Glutamatergic neuron (in vitro differentiated cells): ENCODE measurements around the gene RSPO1. TPM values are rescaled to one million over a fixed set of nuclear protein-coding genes. Genes with fewer than 3 reads are reported as not detected.
"Not testable (repeated sequence)": the region's sequence is repeated elsewhere in the genome, so short reads cannot be mapped to it uniquely, and the experiment has no call there.

Experiments
- DNase-seq: peaks from one replicate; pipeline ENCODE4 v3.0.0; 2022
- H3K27ac Mint-ChIP-seq: one replicate; pipeline ENCODE4 v1.8.0; 2020; ENCODE audit warnings: mild to moderate bottlenecking, mixed read lengths, inconsistent platforms; ENCODE audit not compliant: unreplicated experiment
- H3K27me3 Mint-ChIP-seq: one replicate; pipeline ENCODE4 v1.8.0; 2020; ENCODE audit warnings: mild to moderate bottlenecking, moderate library complexity, mixed read lengths, inconsistent platforms; ENCODE audit not compliant: unreplicated experiment
- H3K36me3 Mint-ChIP-seq: one replicate; pipeline ENCODE4 v1.8.0; 2020; ENCODE audit warnings: mild to moderate bottlenecking, mixed read lengths, inconsistent platforms; ENCODE audit not compliant: unreplicated experiment
- H3K4me1 Mint-ChIP-seq: one replicate; pipeline ENCODE4 v1.8.0; 2020; ENCODE audit warnings: mild to moderate bottlenecking, low read depth, mixed read lengths, inconsistent platforms; ENCODE audit not compliant: unreplicated experiment
- H3K4me3 Mint-ChIP-seq: one replicate; pipeline ENCODE4 v1.8.0; 2020; ENCODE audit warnings: mild to moderate bottlenecking, mixed read lengths, inconsistent platforms; ENCODE audit not compliant: unreplicated experiment
- H3K9me3 Mint-ChIP-seq: one replicate; pipeline ENCODE4 v1.8.0; 2020; ENCODE audit warnings: mild to moderate bottlenecking, moderate library complexity, mixed read lengths, inconsistent platforms; ENCODE audit not compliant: unreplicated experiment
- total RNA-seq: library from RNA; stranded (reverse); fragmentation: NEBNext Ultra II Directional; extraction: Animal tissue kit (Norgen Biotek cat#: 25700); gene quantifications from one replicate; pipeline ENCODE4 v1.2.1, GENCODE V29; 2021; ENCODE audit not compliant: unreplicated experiment
- TF ChIP-seq, protein P1 (sequence below): fragments of 200-600 bp; sonication (generic); IDR thresholded peaks from one replicate; pipeline ENCODE4 v1.5.0; 2021; ENCODE audit not compliant: partially characterized antibody, unreplicated experiment

RSPO1 gene
- total RNA-seq, 1 donor from 2014 or later, result not detected

DNA sequence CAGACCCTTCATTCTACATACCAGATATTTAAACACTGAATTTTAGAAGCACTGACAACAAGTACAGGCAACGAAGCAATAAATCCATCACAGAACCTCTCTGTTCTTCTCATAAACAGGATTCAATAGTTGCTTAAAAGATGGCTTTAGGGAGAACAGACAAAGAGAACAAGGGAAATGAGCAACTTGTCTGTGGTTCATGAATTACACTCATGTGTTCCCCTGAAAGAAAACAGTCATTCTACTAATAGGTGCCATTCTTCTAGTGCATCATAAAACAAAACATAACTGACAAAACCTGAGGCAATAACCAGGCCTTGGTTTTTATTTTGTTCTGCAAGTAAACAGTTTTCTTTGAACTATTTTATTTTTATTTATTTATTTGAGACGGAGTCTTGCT, 45.8 kb downstream of the RSPO1 start:
- TF ChIP-seq, protein P1, sequence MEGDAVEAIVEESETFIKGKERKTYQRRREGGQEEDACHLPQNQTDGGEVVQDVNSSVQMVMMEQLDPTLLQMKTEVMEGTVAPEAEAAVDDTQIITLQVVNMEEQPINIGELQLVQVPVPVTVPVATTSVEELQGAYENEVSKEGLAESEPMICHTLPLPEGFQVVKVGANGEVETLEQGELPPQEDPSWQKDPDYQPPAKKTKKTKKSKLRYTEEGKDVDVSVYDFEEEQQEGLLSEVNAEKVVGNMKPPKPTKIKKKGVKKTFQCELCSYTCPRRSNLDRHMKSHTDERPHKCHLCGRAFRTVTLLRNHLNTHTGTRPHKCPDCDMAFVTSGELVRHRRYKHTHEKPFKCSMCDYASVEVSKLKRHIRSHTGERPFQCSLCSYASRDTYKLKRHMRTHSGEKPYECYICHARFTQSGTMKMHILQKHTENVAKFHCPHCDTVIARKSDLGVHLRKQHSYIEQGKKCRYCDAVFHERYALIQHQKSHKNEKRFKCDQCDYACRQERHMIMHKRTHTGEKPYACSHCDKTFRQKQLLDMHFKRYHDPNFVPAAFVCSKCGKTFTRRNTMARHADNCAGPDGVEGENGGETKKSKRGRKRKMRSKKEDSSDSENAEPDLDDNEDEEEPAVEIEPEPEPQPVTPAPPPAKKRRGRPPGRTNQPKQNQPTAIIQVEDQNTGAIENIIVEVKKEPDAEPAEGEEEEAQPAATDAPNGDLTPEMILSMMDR, result no peak
- Mint-ChIP-seq H3K36me3 (no peaks in the 10 kb centered on the region), H3K27me3 (no peaks in the 10 kb centered on the region), H3K4me1 (no peaks in the 10 kb centered on the region), H3K27ac (no peak overlapping the region), H3K9me3 (peaks cover 2% of the 10 kb centered on the region), H3K4me3 (no peak overlapping the region)
- DNase-seq, result no peak

- H3K4me1 Mint-ChIP-seq, DNase-seq, H3K4me3 Mint-ChIP-seq, H3K36me3 Mint-ChIP-seq, H3K27me3 Mint-ChIP-seq, H3K27ac Mint-ChIP-seq, H3K9me3 Mint-ChIP-seq: not testable (repeated sequence)
These were observed 50.1 kb downstream of the RSPO1 start for GRCh38 chr1:37584544-37584943.

- TF ChIP-seq, protein P1, result no peak
- Mint-ChIP-seq H3K4me3 (no peak overlapping the region), H3K36me3 (no peaks in the 10 kb centered on the region), H3K27ac (no peak overlapping the region), H3K27me3 (no peaks in the 10 kb centered on the region), H3K9me3 (no peaks in the 10 kb centered on the region), H3K4me1 (no peaks in the 10 kb centered on the region)
- DNase-seq, result no peak
These were observed 59.0 kb downstream of the RSPO1 start for GRCh38 chr1:37575692-37576091.

- TF ChIP-seq, protein P1, result no peak
- DNase-seq, result no peak
- no peaks in the 10 kb centered on the region for H3K9me3 Mint-ChIP-seq
- no peak overlapping the region for H3K27ac Mint-ChIP-seq
- no peak overlapping the region for H3K4me3 Mint-ChIP-seq
- H3K4me1 Mint-ChIP-seq, result no peaks in the 10 kb centered on the region
- no peaks in the 10 kb centered on the region for H3K27me3 Mint-ChIP-seq
- H3K36me3 Mint-ChIP-seq, result no peaks in the 10 kb centered on the region
These were observed 59.7 kb downstream of the RSPO1 start for GRCh38 chr1:37574834-37575480.

DNA sequence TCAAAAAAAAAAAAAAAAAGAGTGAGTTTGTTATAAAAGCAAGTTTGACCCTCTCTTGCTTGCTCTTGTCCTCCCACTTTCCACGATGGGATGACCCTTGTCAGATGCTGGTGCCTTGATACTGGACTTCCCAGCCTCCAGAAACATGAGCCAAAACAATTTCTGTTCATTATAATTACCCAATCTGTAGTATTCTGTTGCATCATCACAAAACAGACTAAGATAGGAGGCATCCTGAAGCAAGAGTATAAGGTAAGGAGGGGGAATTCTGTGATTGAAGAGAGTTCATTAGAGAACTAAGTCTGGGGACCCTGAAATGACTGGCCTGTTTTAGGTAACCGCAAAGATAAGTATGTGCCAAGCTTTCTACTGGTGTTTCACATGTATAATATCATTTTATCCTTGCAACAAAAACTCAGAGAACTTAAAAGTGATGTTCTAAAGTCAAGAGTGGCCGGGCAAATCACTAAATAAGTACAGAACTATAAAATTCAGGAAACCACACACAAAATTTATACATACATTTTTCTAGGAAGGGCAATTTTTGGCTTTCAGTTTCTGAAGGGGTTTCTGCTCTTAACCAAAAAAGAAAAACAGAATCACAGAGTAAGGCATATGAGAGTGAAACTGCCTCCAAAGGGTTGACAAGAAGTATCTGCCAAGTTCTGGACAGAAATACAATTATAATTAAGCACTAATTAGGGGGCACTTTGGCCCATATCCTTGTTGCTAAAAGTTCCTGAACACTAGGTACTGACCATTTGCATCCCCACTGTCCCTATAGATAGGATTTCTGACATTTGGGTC, 64.0 kb downstream of the RSPO1 start:
- peaks cover 3% of the 10 kb centered on the region for H3K27me3 Mint-ChIP-seq
- no peaks in the 10 kb centered on the region for H3K9me3 Mint-ChIP-seq
- TF ChIP-seq, protein P1, result no peak
- DNase-seq, result no peak
- H3K36me3 Mint-ChIP-seq, result no peaks in the 10 kb centered on the region
- H3K4me1 Mint-ChIP-seq, result no peaks in the 10 kb centered on the region
- no peak overlapping the region for H3K27ac Mint-ChIP-seq
- H3K4me3 Mint-ChIP-seq, result no peak overlapping the region
